Superior temporal gyrus (tissue), 1 donor: Measurements from ENCODE around the gene POMT2.

ENCODE experiments used
- DNase-seq: peaks from one replicate; pipeline ENCODE4 v3.0.0-alpha.2; 2016; ENCODE audit errors: extremely low spot score

The POMT2 gene

DNA sequence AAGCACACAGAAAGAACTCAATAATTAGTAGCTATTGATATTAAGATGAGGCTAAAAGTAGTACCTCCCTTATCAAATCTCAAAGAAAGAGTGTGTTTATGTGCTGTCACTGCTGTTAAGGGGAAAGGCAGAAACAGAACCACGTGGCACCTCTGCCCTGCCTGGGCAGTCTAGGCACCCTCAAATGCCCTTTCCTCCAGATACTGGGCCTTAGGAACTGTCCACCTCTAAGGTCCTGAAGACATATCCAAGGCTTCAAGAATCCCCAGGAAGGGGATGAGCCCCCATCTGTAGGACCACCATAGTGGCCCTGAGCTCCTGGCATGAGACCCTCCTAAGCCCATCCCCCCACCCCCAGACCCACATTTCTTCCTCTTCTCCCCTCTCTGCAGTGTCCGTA, 78.7 kb downstream of the POMT2 start:
- no peak for DNase-seq

DNA sequence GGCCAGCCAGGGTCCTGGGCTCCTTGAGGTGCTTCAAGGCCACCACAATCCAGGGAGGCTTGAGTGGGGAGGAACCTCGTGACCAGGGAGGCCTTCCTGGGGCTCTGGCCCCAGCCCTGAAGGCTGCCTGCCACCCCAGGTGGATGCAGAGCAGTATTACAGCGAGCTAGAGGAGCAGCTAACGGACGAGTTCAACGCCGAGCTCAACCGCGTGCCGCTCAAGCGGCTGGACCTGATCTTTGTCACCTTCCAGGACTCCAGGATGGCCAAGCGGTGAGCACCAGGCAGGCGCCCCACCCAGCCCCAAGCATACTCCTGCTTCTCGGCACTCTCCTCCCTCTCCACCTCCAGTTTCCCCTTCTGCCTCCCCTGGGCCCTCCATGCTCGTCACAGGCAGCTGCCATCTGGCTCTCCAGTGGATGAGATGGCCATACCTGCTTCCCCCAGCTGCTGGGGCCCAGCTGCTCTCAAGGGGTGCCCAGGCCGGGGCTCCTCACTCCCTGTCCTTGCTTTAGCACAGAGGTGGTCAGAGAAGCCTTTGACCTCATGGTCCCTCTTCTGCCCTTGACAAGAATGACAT, 80.3 kb downstream of the POMT2 start:
- DNase-seq, result no peak

DNA sequence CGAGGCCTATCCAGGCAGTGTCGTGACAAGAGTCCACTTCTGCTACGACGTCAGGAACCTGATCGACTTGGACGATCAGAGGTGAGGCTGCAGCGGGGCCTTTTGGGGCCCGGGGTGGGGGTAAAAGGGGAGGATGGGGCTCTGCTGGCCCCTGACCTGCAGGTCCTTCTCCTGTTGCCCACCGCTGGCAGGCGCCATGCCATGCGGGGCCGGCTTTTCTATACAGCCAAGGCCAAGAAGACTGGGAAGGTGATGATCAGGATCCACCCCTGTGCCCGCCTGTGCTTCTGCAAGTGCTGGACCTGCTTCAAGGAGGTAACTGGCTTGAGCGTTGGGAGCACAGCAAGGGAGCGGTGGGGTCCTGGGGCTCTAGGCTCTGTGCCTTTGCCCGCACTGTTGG, 81.3 kb downstream of the POMT2 start:
- no peak for DNase-seq

DNA sequence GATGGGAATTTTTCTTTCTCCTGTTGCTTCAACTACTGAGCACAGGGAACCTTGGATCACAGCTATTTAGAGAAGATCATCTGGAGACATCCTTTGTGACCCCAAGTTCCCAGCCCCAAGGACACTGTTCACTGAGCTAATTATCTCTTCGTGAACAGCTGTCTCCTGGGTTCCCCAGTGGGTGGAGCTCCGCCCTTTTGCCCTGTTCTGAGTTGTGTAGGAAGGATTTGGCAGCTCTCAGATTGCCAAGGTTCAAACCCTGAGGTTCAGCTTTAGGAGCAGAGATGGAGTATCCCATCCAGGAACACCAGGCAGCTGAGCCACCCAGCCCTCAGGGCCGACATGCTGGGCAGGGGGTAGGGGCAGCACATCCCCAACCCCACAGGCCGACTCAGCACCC, 81.7 kb downstream of the POMT2 start:
- no peak for DNase-seq

DNA sequence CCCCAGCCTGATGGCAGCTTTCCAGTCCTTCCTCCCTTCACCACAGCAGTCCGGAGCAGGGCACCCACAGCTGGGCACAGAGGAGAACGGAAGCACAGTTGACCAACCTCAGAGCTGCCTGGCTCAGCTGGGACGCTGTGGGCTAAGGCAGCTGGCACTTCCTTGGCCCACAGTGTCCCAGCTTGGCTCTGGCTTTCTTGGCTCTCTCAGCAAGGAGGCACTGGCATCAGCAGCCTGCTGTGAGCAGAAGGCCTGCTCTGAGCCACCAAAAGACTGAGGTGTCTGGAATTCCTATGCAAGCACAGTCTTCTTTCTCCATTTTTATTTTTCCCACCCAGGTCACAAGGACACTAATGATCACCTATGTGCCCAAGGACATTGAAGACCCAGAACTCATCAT, 82.3 kb downstream of the POMT2 start:
- DNase-seq, result no peak

DNA sequence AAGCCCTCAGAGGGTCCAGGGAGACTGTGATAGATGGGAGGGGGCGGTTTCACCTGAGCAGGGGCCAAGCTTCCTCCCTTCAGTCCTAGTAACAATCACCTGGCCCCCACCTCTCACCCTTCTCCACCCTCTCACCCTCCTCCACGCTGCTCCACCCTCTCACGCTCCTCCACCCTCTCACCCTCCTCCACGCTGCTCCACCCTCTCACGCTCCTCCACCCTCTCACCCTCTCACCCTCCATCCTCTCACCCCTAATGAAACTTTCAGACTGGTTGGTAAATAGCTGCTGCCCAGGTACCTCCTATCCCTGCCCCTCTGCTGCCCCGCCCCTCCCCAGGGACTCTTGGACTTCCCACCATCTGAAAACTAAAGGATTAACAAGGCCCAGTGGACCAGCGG, 83.9 kb downstream of the POMT2 start:
- no peak for DNase-seq

DNA sequence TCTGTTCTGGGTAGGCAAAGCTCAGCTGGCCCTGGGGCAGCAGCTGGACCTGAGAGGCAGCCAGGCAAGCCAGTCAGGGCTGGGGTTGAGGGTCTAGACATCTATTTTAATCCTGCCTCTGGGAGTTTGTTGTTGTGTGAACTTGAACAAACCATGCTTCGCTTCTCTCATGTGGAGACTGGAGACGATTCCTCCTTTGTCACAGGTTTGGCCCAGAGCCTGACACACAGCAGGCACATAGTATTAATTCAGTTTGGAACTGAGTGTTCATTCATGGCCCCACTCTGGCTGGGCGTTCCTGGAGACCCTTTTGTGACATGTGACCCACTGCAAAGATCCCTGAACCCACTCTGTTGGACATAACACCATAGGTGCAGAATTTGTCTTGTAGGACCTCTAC, 89.0 kb downstream of the POMT2 start:
- no peak for DNase-seq

DNA sequence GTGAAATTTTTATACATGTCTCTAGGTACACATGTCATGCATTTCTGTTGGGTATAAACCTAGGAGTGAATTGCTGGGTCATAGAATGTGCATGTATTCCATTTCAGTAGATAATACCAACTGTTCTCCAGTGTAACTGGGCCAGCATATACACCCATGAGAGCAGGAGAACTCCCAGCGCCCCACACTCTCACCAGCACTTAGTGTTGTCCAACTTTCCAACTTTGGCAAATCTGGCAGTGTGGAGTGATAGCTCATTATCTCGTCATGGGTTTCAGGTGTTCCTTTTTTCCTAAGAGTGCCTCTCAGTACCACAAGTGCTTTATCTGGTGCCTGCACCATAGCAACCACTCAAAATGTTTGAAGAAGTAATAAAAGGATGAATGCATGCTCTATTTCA, 89.8 kb downstream of the POMT2 start:
- no peak for DNase-seq

DNA sequence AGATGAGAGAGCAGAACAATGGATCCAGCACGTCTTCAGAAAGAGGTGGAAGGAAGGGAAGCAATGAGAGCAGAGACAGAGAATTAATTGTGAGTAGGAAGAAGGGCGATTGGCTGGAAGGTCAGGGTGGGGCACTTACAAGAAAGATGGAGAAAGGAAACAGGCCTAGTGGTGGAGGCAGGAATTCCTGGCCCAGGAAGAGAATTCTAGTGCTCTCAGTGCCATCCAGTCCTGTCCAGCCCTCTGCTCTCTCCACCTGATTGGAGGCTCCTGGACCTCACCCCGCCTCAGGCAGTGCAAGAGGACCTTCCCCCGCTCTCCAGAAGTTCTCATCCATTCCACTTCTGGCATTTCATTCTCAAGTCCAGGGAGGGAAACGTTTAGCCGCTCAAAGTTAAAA, 92.6 kb downstream of the POMT2 start:
- DNase-seq, result no peak

DNA sequence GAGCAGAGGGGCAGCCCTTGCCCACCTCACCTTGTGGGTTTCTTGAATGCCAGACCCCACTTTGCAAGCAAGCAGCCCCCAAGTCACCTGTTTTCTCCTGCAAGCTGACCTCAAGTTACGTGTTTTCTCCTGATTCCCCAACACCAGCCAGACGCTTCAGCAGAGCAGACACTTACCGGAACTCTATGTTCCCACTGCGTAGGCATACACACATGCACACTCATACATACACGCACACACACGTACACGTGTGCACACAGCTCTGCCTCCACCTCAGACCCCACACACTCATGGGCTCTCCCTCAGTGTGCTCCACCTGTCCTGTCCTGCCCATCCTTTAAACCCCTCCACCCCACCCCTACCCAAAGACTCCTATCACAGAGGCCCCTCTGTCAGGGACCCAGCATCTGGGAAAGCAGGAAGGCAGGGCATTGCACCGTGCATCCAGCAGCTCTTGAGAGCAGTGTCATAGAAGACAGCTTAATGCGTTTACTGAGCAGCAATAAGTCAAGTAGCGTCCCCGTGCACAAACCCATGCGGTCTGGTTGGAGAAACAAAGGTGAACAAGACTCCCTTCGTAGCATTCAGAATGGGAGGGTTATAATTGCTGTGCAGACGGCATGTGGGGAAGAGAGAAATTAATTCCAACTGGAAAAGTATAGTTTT, 94.7 kb downstream of the POMT2 start:
- DNase-seq, result no peak

DNA sequence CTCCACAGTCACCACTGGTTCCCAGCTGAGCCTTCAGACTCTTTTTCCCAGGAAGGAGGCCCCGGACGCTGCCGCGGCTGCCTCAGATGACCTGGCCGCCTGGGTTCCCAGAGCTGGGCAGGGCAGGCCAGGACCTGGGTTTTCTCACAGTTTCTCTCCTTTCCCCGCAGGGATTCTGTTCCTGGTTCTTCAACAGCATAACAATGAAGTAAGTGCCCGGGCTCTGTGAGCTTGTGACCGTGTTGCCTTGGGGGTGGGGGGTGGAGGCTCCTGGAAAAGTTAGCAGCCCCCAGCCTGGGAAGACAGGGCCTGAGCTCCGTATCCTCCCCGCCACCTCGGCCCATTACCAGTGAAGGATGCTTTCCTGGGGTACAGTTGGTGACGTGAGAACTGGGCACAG, 95.4 kb downstream of the POMT2 start:
- DNase-seq, result no peak
